Neural progenitor cell (in vitro differentiated cells): Measurements from ENCODE around the gene FBXL13. TPM values are rescaled to one million over a fixed set of nuclear protein-coding genes. Genes with fewer than 3 reads are reported as not detected.

Experiments
- DNase-seq: peaks from one replicate; pipeline ENCODE4 v3.0.0-alpha.2; 2016; ENCODE audit warnings: low spot score
- H2AFZ ChIP-seq: fragments of 200-600 bp; sonication (generic); replicated peaks from 2 replicates; pipeline ENCODE4 v1.6.1; 2016; ENCODE audit warnings: antibody characterized with exemption
- H3F3A ChIP-seq: fragments of 200-600 bp; sonication (generic); 2 replicates; pipeline ENCODE4 v1.6.1; 2016; ENCODE audit warnings: antibody characterized with exemption, low read depth
- H3K27ac ChIP-seq: fragments of 200-600 bp; sonication (generic); 2 replicates; pipeline ENCODE4 v1.5.1; 2016; ENCODE audit warnings: mild to moderate bottlenecking
- H3K27me3 ChIP-seq: fragments of 200-600 bp; sonication (generic); 2 replicates; pipeline ENCODE4 v1.6.1; 2016; ENCODE audit warnings: mild to moderate bottlenecking, moderate library complexity
- H3K36me3 ChIP-seq: fragments of 200-600 bp; sonication (generic); 2 replicates; pipeline ENCODE4 v1.5.1; 2016
- H3K4me1 ChIP-seq: fragments of 200-600 bp; sonication (generic); 2 replicates; pipeline ENCODE4 v1.6.1; 2016; ENCODE audit warnings: mixed run types
- H3K4me2 ChIP-seq: fragments of 200-600 bp; sonication (generic); 2 replicates; pipeline ENCODE4 v1.6.1; 2016
- H3K4me3 ChIP-seq: fragments of 200-600 bp; sonication (generic); 2 replicates; pipeline ENCODE4 v1.5.1; 2016
- H3K79me2 ChIP-seq: fragments of 200-600 bp; sonication (generic); 2 replicates; pipeline ENCODE4 v1.6.1; 2016; ENCODE audit warnings: low read depth
- H3K9ac ChIP-seq: fragments of 200-600 bp; sonication (generic); 2 replicates; pipeline ENCODE4 v1.6.1; 2016
- H3K9me3 ChIP-seq: fragments of 200-600 bp; sonication (generic); 2 replicates; pipeline ENCODE4 v1.5.1; 2016; ENCODE audit warnings: low read depth
- H4K20me1 ChIP-seq: fragments of 200-600 bp; sonication (generic); 2 replicates; pipeline ENCODE4 v1.6.1; 2016; ENCODE audit warnings: low read depth
- H3K27ac Mint-ChIP-seq: 3 replicates; pipeline ENCODE4 v1.8.0; 2021; ENCODE audit warnings: mixed read lengths
- H3K27me3 Mint-ChIP-seq: 2 replicates; pipeline ENCODE4 v1.8.0; 2022; ENCODE audit warnings: low read depth, mild to moderate bottlenecking, inconsistent platforms, moderate library complexity, mixed read lengths; ENCODE audit not compliant: insufficient read depth
- H3K36me3 Mint-ChIP-seq: 3 replicates; pipeline ENCODE4 v1.8.0; 2021; ENCODE audit warnings: mixed read lengths
- H3K4me1 Mint-ChIP-seq: 3 replicates; pipeline ENCODE4 v1.8.0; 2021; ENCODE audit warnings: mixed read lengths
- H3K4me3 Mint-ChIP-seq: 3 replicates; pipeline ENCODE4 v1.8.0; 2021; ENCODE audit warnings: mild to moderate bottlenecking, moderate library complexity, mixed read lengths
- H3K9me3 Mint-ChIP-seq: 3 replicates; pipeline ENCODE4 v1.8.0; 2020; ENCODE audit warnings: mixed read lengths
- CTCF ChIP-seq: fragments of 200-600 bp; sonication (generic); IDR thresholded peaks from 2 replicates; pipeline ENCODE4 v1.5.1; 2017; ENCODE audit warnings: antibody characterized with exemption, mild to moderate bottlenecking
- EZH2 ChIP-seq: fragments of 200-600 bp; sonication (generic); IDR thresholded peaks from 2 replicates; pipeline ENCODE4 v1.6.1; 2017; ENCODE audit warnings: antibody characterized with exemption, mild to moderate bottlenecking, moderate library complexity
- EZH2phosphoT487 ChIP-seq: fragments of 200-600 bp; sonication (generic); IDR thresholded peaks from 2 replicates; pipeline ENCODE4 v1.6.1; 2017; ENCODE audit warnings: antibody characterized with exemption
- total RNA-seq: library from RNA; depleted of rRNA; stranded (reverse); fragments of >200 nt; gene quantifications from 2 replicates; pipeline ENCODE4 v1.2.3, GENCODE V29; 2015; ENCODE audit warnings: low replicate concordance

Gene FBXL13
- 4.3 and 8.2 TPM in 2 replicates for total RNA-seq

DNA sequence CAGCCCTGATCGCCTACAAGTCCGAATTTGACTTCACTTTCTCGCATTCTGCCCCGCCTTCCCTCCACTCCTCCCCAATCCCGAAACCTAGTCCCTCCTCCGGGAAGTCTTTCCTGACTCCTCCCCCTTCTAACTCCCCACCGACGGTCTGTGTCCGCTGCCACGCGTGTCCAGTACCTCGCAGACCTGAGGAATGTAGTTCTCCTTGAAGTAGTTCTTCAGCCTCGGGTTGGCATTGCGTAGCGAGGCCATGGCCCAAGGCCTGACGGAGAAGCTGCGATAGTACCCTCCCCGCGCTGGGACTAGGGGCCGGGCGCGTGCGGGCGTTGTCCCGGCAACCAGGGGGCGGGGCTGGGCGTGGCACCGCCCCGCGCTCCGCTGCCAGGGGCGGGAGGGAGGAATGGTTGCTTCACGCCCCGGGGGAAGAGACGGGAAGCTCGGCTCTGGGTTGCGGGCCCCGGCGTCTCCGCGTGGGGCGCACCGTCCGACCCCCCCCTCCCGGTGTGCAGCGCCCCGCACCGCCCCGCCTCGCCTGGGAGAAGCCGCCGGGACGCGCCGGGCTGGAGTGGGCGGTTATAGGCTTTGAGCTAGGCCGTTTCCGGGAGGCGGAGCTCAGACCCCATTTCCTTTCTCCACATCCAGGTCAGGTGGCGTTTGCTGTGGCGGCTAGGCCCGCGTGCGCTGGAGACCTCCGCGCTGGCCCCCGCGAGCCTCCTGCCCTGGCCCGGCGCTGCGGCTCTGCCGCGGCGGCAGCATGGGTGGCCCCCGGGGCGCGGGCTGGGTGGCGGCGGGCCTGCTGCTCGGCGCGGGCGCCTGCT lies at the start of gene FBXL13, which contains the start of gene ARMC10:
Gene FBXL13, minus strand, starts transcription at position 278 of the 818 bp plus-strand sequence.
Gene ARMC10, plus strand, starts transcription at position 622 of the 818 bp plus-strand sequence. Its CDS starts 133 bp downstream, at position 755.
- peaks cover 2% of the 10 kb centered on the region for H3K9me3 Mint-ChIP-seq
- peak; percentile 95 for DNase-seq
- H3K27ac Mint-ChIP-seq = peak within 1 kb of the TSS; percentile 72
- H3K36me3 Mint-ChIP-seq = peaks cover 7% of the 10 kb centered on the region
- H3K27me3 Mint-ChIP-seq = peaks cover 7% of the 10 kb centered on the region
- peak within 1 kb of the TSS; percentile 90 for H2AFZ ChIP-seq
- peaks cover 6% of the 10 kb centered on the region for H3K4me1 ChIP-seq
- peak within 1 kb of the TSS; percentile 82 for H3K4me2 ChIP-seq
- no peaks in the 10 kb centered on the region for H3K9me3 ChIP-seq
- H3K9ac ChIP-seq = peak within 1 kb of the TSS; percentile 58
- H3K4me3 ChIP-seq = peak within 1 kb of the TSS; percentile 80
- no peaks in the 10 kb centered on the region for H3K27me3 ChIP-seq
- no peaks in the 10 kb centered on the region for H3K36me3 ChIP-seq
- H4K20me1 ChIP-seq = peaks cover 3% of the 10 kb centered on the region
- peak within 1 kb of the TSS; percentile 84 for H3K27ac ChIP-seq
- peaks cover 47% of the 10 kb centered on the region for H3K79me2 ChIP-seq
- peaks cover 20% of the 10 kb centered on the region for H3K4me1 Mint-ChIP-seq
- peak within 1 kb of the TSS; percentile 98 for H3K4me3 Mint-ChIP-seq
- TF ChIP-seq CTCF (peak; percentile 19), EZH2phosphoT487 (no peak)
- H3F3A ChIP-seq = peaks cover 20% of the 10 kb centered on the region

- Histone ChIP-seq H3K4me1 (peaks cover 4% of the 10 kb centered on the region), H3K27me3 (no peaks in the 10 kb centered on the region), H3F3A (no peaks in the 10 kb centered on the region), H3K4me3 (no peak overlapping the region), H3K79me2 (no peaks in the 10 kb centered on the region), H3K36me3 (peaks cover 3% of the 10 kb centered on the region), H3K9me3 (no peaks in the 10 kb centered on the region), H4K20me1 (no peaks in the 10 kb centered on the region), H2AFZ (no peak overlapping the region), H3K27ac (no peak overlapping the region), H3K9ac (no peak overlapping the region), H3K4me2 (no peak overlapping the region)
- no peak for TF ChIP-seq EZH2
- TF ChIP-seq EZH2phosphoT487 = no peak
- no peak for TF ChIP-seq CTCF
- Mint-ChIP-seq H3K4me3 (no peak overlapping the region), H3K27ac (no peak overlapping the region), H3K9me3 (no peaks in the 10 kb centered on the region), H3K4me1 (peaks cover 4% of the 10 kb centered on the region), H3K36me3 (peaks cover 25% of the 10 kb centered on the region), H3K27me3 (no peaks in the 10 kb centered on the region)
- DNase-seq = no peak
Observed at GRCh38 chr7:103123529-103123928, 48.9 kb upstream of the FBXL13 start.

- Histone ChIP-seq H3K27ac (no peak overlapping the region), H3K27me3 (no peaks in the 10 kb centered on the region), H3F3A (no peaks in the 10 kb centered on the region), H3K36me3 (peaks cover 3% of the 10 kb centered on the region), H3K9me3 (no peaks in the 10 kb centered on the region), H2AFZ (no peak overlapping the region), H3K4me2 (no peak overlapping the region), H3K4me3 (no peak overlapping the region), H3K4me1 (peaks cover 4% of the 10 kb centered on the region), H3K79me2 (no peaks in the 10 kb centered on the region), H4K20me1 (no peaks in the 10 kb centered on the region), H3K9ac (no peak overlapping the region)
- H3K9me3 Mint-ChIP-seq = no peaks in the 10 kb centered on the region
- no peaks in the 10 kb centered on the region for H3K27me3 Mint-ChIP-seq
- DNase-seq = no peak
- H3K4me3 Mint-ChIP-seq = no peak overlapping the region
- peaks cover 4% of the 10 kb centered on the region for H3K4me1 Mint-ChIP-seq
- TF ChIP-seq EZH2 (no peak), CTCF (no peak), EZH2phosphoT487 (no peak)
- peaks cover 15% of the 10 kb centered on the region for H3K36me3 Mint-ChIP-seq
- no peak overlapping the region for H3K27ac Mint-ChIP-seq
Observed at GRCh38 chr7:103121641-103122040, 47.0 kb upstream of the FBXL13 start.
